Stimulated activated CD8-positive, alpha-beta memory T cell treated with anti-CD3 and anti-CD28 coated beads, Interleukin-4, amount 100 ng/mL, for 4 hours (primary cell): ENCODE results near the gene RNF222.

Source experiments
- DNase-seq, 2 donors: peaks; one replicate each; pipeline ENCODE4 v3.0.0-alpha.2; 2020; ENCODE audit warnings: low read depth in 2 of 2, low spot score in 1 of 2

RNF222 gene

GRCh38 chr17:8397636-8398035 lies at the start of gene RNF222:
Gene RNF222, minus strand, starts transcription at chr17:8397827. Its CDS starts 4,366 bp downstream, at chr17:8393461.
- no peak for DNase-seq

- no peak for DNase-seq
Observed at GRCh38 chr17:8445536-8445935, 47.9 kb upstream of the RNF222 start.

- DNase-seq: no peak
Observed at GRCh38 chr17:8444494-8444893, 46.9 kb upstream of the RNF222 start.

GRCh38 chr17:8443756-8444155 lies 46.1 kb upstream of the RNF222 start:
- no peak for DNase-seq

GRCh38 chr17:8442310-8442709 lies 44.7 kb upstream of the RNF222 start:
- DNase-seq: no peak

GRCh38 chr17:8441690-8442089 lies 44.1 kb upstream of the RNF222 start:
- DNase-seq: no peak

GRCh38 chr17:8439681-8440080 lies 42.1 kb upstream of the RNF222 start:
- no peak for DNase-seq

- no peak for DNase-seq
Observed at GRCh38 chr17:8438441-8438840, 40.8 kb upstream of the RNF222 start.

GRCh38 chr17:8436844-8437171 lies 39.2 kb upstream of the RNF222 start:
- DNase-seq: no peak

GRCh38 chr17:8436169-8436843 lies 38.7 kb upstream of the RNF222 start:
- peak; percentile 6 to 24 for DNase-seq

- peak; percentile 96 to 98 for DNase-seq
Observed at GRCh38 chr17:8435245-8436168, 37.9 kb upstream of the RNF222 start, which contains the start of gene NDEL1. Gene NDEL1, plus strand, starts transcription at chr17:8435884. Its CDS starts 8,388 bp downstream, at chr17:8444272.

GRCh38 chr17:8430966-8431365 lies 33.3 kb upstream of the RNF222 start:
- no peak for DNase-seq

GRCh38 chr17:8426802-8427201 lies 29.2 kb upstream of the RNF222 start:
- no peak for DNase-seq

- DNase-seq: no peak
Observed at GRCh38 chr17:8426094-8426720, 28.6 kb upstream of the RNF222 start.

- DNase-seq: no peak
Observed at GRCh38 chr17:8421571-8421970, 23.9 kb upstream of the RNF222 start.

- no peak for DNase-seq
Observed at GRCh38 chr17:8420041-8420934, 22.7 kb upstream of the RNF222 start.

- DNase-seq: no peak
Observed at GRCh38 chr17:8419305-8419704, 21.7 kb upstream of the RNF222 start.

- DNase-seq: no peak
Observed at GRCh38 chr17:8418471-8418870, 20.8 kb upstream of the RNF222 start.

- DNase-seq: no peak
Observed at GRCh38 chr17:8417806-8418205, 20.2 kb upstream of the RNF222 start.

- no peak for DNase-seq
Observed at GRCh38 chr17:8413938-8414337, 16.3 kb upstream of the RNF222 start.

- no peak for DNase-seq
Observed at GRCh38 chr17:8413328-8413727, 15.7 kb upstream of the RNF222 start.
